ENCODE results near the gene PRKCZ. TPM values are rescaled to one million over a fixed set of nuclear protein-coding genes. Genes with fewer than 3 reads are reported as not detected.
A peak's percentile ranks its signal among the peaks of the same experiment; 100 is the strongest.

Gene PRKCZ
- total RNA-seq, 1 donor from 2014 or later, result 32.6 TPM

- no peak for TF ChIP-seq CTCF (IDR thresholded peaks at IDR 0.05; ENCODE audit: insufficient read depth, low read depth, low read length)
- TF ChIP-seq EZH2 (IDR thresholded peaks at IDR 0.05; ENCODE audit: insufficient read depth, low read length), result no peak
- DNase-seq (ENCODE audit: low read depth), result no peak
- no peak for FAIRE-seq
- peaks cover 3% of the 10 kb centered on the region for H3K4me1 Mint-ChIP-seq (ENCODE audit: low read depth, unreplicated experiment)
- H3K27ac Mint-ChIP-seq (ENCODE audit: unreplicated experiment), result peak overlapping the region; percentile 42
- H4K20me1 ChIP-seq (ENCODE audit: insufficient read depth, low read length), result no peaks in the 10 kb centered on the region
- H3K4me1 ChIP-seq (ENCODE audit: insufficient read depth, low read length), result no peaks in the 10 kb centered on the region
- peaks cover 27% of the 10 kb centered on the region for H3K36me3 Mint-ChIP-seq (ENCODE audit: low read depth, unreplicated experiment)
- H3K9me3 Mint-ChIP-seq (ENCODE audit: unreplicated experiment), result no peaks in the 10 kb centered on the region
- no peak overlapping the region for H3K27ac ChIP-seq (ENCODE audit: low read depth, low read length)
- H2AFZ ChIP-seq (ENCODE audit: low read depth, low read length), result no peak overlapping the region
- H3K4me2 ChIP-seq (ENCODE audit: low read length), result no peak overlapping the region
- H3K79me2 ChIP-seq (ENCODE audit: insufficient read depth, low read length), result no peaks in the 10 kb centered on the region
- H3K36me3 ChIP-seq (ENCODE audit: insufficient read depth, low read length), result no peaks in the 10 kb centered on the region
- H3K27me3 ChIP-seq (ENCODE audit: insufficient read depth, low read length), result no peaks in the 10 kb centered on the region
- H3K4me3 ChIP-seq (ENCODE audit: insufficient read depth, low read depth, low read length), result no peak overlapping the region
- no peaks in the 10 kb centered on the region for H3K9me3 ChIP-seq (ENCODE audit: insufficient read depth, low read depth, low read length)
- no peak overlapping the region for H3K4me3 Mint-ChIP-seq (ENCODE audit: unreplicated experiment)
- H3K9ac ChIP-seq (ENCODE audit: low read length), result no peak overlapping the region
- no peaks in the 10 kb centered on the region for H3K27me3 Mint-ChIP-seq (ENCODE audit: low read depth, unreplicated experiment)
Observed at GRCh38 chr1:2182376-2182775, 132.2 kb downstream of the PRKCZ start.

GRCh38 chr1:2183937-2184334 lies 133.7 kb downstream of the PRKCZ start:
- Mint-ChIP-seq H3K27ac (ENCODE audit: unreplicated experiment) (no peak overlapping the region), H3K9me3 (ENCODE audit: unreplicated experiment) (no peaks in the 10 kb centered on the region), H3K4me3 (ENCODE audit: unreplicated experiment) (no peak overlapping the region), H3K27me3 (ENCODE audit: low read depth, unreplicated experiment) (no peaks in the 10 kb centered on the region), H3K36me3 (ENCODE audit: low read depth, unreplicated experiment) (peaks cover 20% of the 10 kb centered on the region), H3K4me1 (ENCODE audit: low read depth, unreplicated experiment) (peaks cover 3% of the 10 kb centered on the region)
- TF ChIP-seq CTCF (IDR thresholded peaks at IDR 0.05; ENCODE audit: insufficient read depth, low read depth, low read length) (no peak), EZH2 (IDR thresholded peaks at IDR 0.05; ENCODE audit: insufficient read depth, low read length) (no peak)
- no peak for DNase-seq (ENCODE audit: low read depth)
- Histone ChIP-seq H3K9ac (ENCODE audit: low read length) (no peak overlapping the region), H3K27ac (ENCODE audit: low read depth, low read length) (no peak overlapping the region), H3K4me3 (ENCODE audit: insufficient read depth, low read depth, low read length) (no peak overlapping the region), H3K4me2 (ENCODE audit: low read length) (no peak overlapping the region), H4K20me1 (ENCODE audit: insufficient read depth, low read length) (no peaks in the 10 kb centered on the region), H3K27me3 (ENCODE audit: insufficient read depth, low read length) (no peaks in the 10 kb centered on the region), H2AFZ (ENCODE audit: low read depth, low read length) (no peak overlapping the region), H3K4me1 (ENCODE audit: insufficient read depth, low read length) (no peaks in the 10 kb centered on the region), H3K79me2 (ENCODE audit: insufficient read depth, low read length) (no peaks in the 10 kb centered on the region), H3K9me3 (ENCODE audit: insufficient read depth, low read depth, low read length) (no peaks in the 10 kb centered on the region), H3K36me3 (ENCODE audit: insufficient read depth, low read length) (no peaks in the 10 kb centered on the region)
- no peak for FAIRE-seq

- no peaks in the 10 kb centered on the region for H3K9me3 ChIP-seq (ENCODE audit: insufficient read depth, low read depth, low read length)
- Mint-ChIP-seq H3K4me3 (ENCODE audit: unreplicated experiment) (no peak overlapping the region), H3K36me3 (ENCODE audit: low read depth, unreplicated experiment) (peaks cover 18% of the 10 kb centered on the region), H3K27ac (ENCODE audit: unreplicated experiment) (no peak overlapping the region), H3K27me3 (ENCODE audit: low read depth, unreplicated experiment) (no peaks in the 10 kb centered on the region), H3K9me3 (ENCODE audit: unreplicated experiment) (no peaks in the 10 kb centered on the region), H3K4me1 (ENCODE audit: low read depth, unreplicated experiment) (peaks cover 5% of the 10 kb centered on the region)
- no peaks in the 10 kb centered on the region for H3K36me3 ChIP-seq (ENCODE audit: insufficient read depth, low read length)
- H3K27me3 ChIP-seq (ENCODE audit: insufficient read depth, low read length), result no peaks in the 10 kb centered on the region
- H3K4me3 ChIP-seq (ENCODE audit: insufficient read depth, low read depth, low read length), result no peak overlapping the region
- H3K4me2 ChIP-seq (ENCODE audit: low read length), result no peak overlapping the region
- H4K20me1 ChIP-seq (ENCODE audit: insufficient read depth, low read length), result no peaks in the 10 kb centered on the region
- H3K9ac ChIP-seq (ENCODE audit: low read length), result no peak overlapping the region
- H3K27ac ChIP-seq (ENCODE audit: low read depth, low read length), result no peak overlapping the region
- peaks cover 3% of the 10 kb centered on the region for H3K4me1 ChIP-seq (ENCODE audit: insufficient read depth, low read length)
- TF ChIP-seq CTCF (IDR thresholded peaks at IDR 0.05; ENCODE audit: insufficient read depth, low read depth, low read length), result no peak
- TF ChIP-seq EZH2 (IDR thresholded peaks at IDR 0.05; ENCODE audit: insufficient read depth, low read length), result no peak
- no peaks in the 10 kb centered on the region for H3K79me2 ChIP-seq (ENCODE audit: insufficient read depth, low read length)
- DNase-seq (ENCODE audit: low read depth) (no peak), FAIRE-seq (no peak)
- no peak overlapping the region for H2AFZ ChIP-seq (ENCODE audit: low read depth, low read length)
Observed at GRCh38 chr1:2184531-2184930, 134.3 kb downstream of the PRKCZ start.

Measured in astrocyte (in vitro differentiated cells and primary cell).